ENCODE measurements around the gene SPANXN5. TPM values are rescaled to one million over a fixed set of nuclear protein-coding genes. Genes with fewer than 3 reads are reported as not detected.
"Not testable (repeated sequence)": the region's sequence is repeated elsewhere in the genome, so short reads cannot be mapped to it uniquely, and the experiment has no call there.

Gene SPANXN5, protein sequence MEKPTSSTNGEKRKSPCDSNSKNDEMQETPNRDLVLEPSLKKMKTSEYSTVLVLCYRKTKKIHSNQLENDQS
- total RNA-seq = not detected
- long read RNA-seq = 0 reads

DNA sequence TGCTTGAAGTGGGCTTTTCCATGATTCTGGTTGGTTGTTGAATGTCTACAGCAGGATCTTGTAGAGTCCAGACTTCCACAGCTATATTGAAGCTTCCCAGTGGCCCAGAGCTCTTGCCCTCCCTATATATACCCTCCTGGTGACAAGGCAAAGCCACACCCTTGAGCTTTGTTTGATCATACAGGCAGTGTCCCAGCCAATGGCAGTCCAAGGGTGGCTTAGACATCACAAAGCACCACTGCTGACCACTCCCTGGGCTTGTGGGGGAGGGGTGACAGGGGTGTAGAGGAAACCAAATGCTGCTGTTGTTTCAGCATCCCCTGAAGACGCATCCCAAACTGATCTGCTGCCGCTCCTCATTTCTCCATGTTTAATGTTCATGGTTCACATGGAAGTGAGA, at the start of gene SPANXN5:
SPANXN5 (minus strand) TSS at position 101 of the 400 bp plus-strand sequence; CDS start at position 22, 79 bp downstream.
- H3K9me3 ChIP-seq; DNase-seq; H3K4me3 ChIP-seq; H3K27me3 ChIP-seq (ENCODE audit: low read depth); intact Hi-C loops (cut with DNase I); H3K4me1 ChIP-seq; H3K36me3 ChIP-seq; H3K27ac ChIP-seq; ATAC-seq: not testable (repeated sequence)

DNA sequence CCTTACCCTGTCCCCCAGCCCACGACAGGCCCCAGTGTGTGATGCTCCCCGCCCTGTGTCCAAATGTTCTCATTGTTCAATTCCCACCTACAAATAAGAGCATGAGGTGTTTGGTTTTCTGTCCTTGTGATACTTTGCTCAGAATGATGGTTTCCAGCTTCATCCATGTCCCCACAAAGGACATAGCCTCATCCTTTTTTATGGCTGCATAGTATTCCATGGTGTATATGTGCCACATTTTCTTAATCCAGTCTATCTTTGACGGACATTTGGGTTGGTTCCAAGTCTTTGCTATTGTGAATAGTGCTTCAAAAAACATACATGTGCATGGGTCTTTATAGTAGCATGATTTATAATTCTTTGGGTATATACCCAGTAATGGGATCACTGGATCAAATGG, 46.4 kb upstream of the SPANXN5 start:
- DNase-seq; H3K27ac ChIP-seq; intact Hi-C loops (cut with DNase I); H3K4me3 ChIP-seq; H3K27me3 ChIP-seq (ENCODE audit: low read depth); H3K9me3 ChIP-seq; ATAC-seq; H3K36me3 ChIP-seq; H3K4me1 ChIP-seq: not testable (repeated sequence)

DNA sequence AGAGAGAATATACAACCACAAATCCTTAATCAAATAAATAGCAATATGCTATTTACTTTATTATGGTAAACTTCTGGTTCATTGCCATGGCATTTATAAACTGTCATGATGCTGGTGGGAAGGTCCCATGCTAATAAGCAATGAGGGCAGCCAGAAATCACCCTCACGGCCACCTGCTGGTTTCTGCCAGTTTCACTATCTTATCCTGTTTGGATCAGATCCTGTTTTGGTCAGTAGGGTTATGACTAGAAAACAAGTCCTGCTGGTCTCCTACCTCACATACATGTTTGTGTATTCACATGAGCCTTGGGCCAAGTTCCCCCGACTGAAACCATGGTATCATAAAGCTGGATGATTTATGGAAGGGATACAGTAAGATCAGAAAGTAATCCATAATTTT, 41.9 kb upstream of the SPANXN5 start:
- Histone ChIP-seq H3K36me3 (no peaks in the 10 kb centered on the region), H3K9me3 (no peaks in the 10 kb centered on the region), H3K27ac (no peak overlapping the region), H3K4me3 (no peak overlapping the region), H3K27me3 (ENCODE audit: low read depth) (no peaks in the 10 kb centered on the region), H3K4me1 (no peaks in the 10 kb centered on the region)
- DNase-seq (no peak), ATAC-seq (no peak)
- intact Hi-C loops (cut with DNase I) = no loop called here
- TF ChIP-seq, protein P1, sequence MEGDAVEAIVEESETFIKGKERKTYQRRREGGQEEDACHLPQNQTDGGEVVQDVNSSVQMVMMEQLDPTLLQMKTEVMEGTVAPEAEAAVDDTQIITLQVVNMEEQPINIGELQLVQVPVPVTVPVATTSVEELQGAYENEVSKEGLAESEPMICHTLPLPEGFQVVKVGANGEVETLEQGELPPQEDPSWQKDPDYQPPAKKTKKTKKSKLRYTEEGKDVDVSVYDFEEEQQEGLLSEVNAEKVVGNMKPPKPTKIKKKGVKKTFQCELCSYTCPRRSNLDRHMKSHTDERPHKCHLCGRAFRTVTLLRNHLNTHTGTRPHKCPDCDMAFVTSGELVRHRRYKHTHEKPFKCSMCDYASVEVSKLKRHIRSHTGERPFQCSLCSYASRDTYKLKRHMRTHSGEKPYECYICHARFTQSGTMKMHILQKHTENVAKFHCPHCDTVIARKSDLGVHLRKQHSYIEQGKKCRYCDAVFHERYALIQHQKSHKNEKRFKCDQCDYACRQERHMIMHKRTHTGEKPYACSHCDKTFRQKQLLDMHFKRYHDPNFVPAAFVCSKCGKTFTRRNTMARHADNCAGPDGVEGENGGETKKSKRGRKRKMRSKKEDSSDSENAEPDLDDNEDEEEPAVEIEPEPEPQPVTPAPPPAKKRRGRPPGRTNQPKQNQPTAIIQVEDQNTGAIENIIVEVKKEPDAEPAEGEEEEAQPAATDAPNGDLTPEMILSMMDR (IDR thresholded peaks at IDR 0.05) = no peak

DNA sequence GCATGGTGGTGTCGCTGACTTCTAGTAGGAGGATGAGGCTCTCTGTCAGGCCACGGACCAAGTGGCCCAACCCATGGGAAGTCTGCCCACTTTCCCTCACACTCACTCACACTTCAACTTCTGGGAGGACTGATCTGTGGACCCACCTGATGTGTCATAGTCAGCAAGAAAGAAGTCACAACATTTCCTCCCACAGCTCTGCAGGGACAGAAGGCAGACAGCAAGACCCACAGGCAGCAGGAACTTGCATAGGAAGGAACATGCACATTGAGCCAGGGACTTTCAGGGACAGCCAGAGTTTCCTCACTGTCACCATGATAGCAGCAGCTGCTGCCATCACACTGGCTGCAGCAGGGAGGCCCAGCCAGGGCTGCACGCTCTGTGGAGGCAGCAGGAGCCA, 33.3 kb upstream of the SPANXN5 start:
- ATAC-seq (no peak), DNase-seq (no peak)
- Histone ChIP-seq H3K27me3 (ENCODE audit: low read depth) (no peaks in the 10 kb centered on the region), H3K4me3 (no peak overlapping the region), H3K4me1 (no peaks in the 10 kb centered on the region), H3K9me3 (no peaks in the 10 kb centered on the region), H3K36me3 (no peaks in the 10 kb centered on the region), H3K27ac (no peak overlapping the region)
- intact Hi-C loops (cut with DNase I) = no loop called here
- TF ChIP-seq, protein P1 (IDR thresholded peaks at IDR 0.05) = no peak

DNA sequence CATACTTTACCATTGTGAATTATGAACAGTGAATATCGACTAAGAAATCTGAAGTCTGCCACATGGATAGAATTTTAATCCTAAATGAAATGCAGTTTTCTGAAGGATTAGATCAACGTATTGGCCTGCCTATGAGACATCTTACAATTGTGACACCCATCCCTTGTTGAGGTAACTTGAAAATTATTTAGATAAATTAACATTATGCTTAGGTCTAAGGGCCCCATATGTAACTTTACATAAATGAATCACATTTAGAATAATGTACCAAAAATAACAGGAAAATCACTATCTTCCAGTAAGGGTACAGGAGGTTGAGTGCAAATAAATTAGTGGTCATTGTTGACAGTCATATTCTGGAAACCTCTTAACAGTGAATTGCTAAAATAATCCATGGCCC, 27.4 kb upstream of the SPANXN5 start:
- Histone ChIP-seq H3K4me3 (no peak overlapping the region), H3K27ac (no peak overlapping the region), H3K4me1 (no peaks in the 10 kb centered on the region), H3K27me3 (ENCODE audit: low read depth) (no peaks in the 10 kb centered on the region), H3K9me3 (no peaks in the 10 kb centered on the region), H3K36me3 (no peaks in the 10 kb centered on the region)
- TF ChIP-seq, protein P1 (IDR thresholded peaks at IDR 0.05) = no peak
- intact Hi-C loops (cut with DNase I) = no loop called here
- no peak for ATAC-seq
- DNase-seq = no peak

DNA sequence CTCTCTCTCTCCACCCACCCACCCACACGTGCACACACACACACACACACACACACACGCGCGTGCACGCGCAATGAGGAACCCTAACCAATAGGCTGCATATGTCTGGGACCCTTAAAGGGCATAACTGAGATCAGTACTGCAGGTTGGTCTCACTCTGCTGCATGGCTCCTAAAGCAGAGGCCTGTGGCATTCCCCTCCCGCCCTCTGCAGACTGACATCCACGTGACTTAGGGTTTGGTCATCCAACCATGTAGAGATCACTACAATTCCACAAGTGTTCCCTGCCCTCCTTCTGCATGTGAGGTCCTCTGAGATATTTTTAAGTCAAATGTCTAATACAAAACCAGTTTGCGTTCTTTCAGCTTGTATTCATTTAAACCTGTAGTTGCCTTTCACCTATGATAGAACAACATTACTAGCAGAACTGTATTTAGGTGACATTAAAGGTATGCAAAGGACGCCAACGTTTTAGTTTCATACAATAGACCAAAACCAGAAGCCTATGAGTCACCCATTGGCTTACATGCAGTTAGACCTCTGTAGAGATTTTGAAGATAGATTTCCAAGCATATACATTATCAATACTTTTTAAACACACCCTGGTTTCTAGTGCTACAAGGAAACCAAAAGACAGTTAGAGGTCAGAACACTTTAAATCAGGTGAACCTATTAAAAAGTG, 24.0 kb upstream of the SPANXN5 start:
- no peaks in the 10 kb centered on the region for H3K36me3 ChIP-seq
- ATAC-seq (no peak), DNase-seq (no peak)
- TF ChIP-seq, protein P1 (IDR thresholded peaks at IDR 0.05) = no peak
- no peak overlapping the region for H3K4me3 ChIP-seq
- H3K27ac ChIP-seq = no peak overlapping the region
- no peaks in the 10 kb centered on the region for H3K9me3 ChIP-seq
- H3K4me1 ChIP-seq = no peaks in the 10 kb centered on the region
- intact Hi-C loops (cut with DNase I) = no loop called here
- no peaks in the 10 kb centered on the region for H3K27me3 ChIP-seq (ENCODE audit: low read depth)
